Skin of body (tissue), 2 donors: Measurements from ENCODE around the gene ESPL1. TPM values are rescaled to one million over a fixed set of nuclear protein-coding genes. Genes with fewer than 3 reads are reported as not detected.

Experiments
- DNase-seq: peaks from one replicate; lab custom pipeline; 2025; lab: John Stamatoyannopoulos, UW
- total RNA-seq: library from RNA; depleted of rRNA; stranded (reverse); fragments of >200 nt; gene quantifications from one replicate; pipeline ENCODE4 v1.2.3, GENCODE V29; 2014

Gene ESPL1
- total RNA-seq, 1 donor from 2014 or later = 5.6 TPM

DNA sequence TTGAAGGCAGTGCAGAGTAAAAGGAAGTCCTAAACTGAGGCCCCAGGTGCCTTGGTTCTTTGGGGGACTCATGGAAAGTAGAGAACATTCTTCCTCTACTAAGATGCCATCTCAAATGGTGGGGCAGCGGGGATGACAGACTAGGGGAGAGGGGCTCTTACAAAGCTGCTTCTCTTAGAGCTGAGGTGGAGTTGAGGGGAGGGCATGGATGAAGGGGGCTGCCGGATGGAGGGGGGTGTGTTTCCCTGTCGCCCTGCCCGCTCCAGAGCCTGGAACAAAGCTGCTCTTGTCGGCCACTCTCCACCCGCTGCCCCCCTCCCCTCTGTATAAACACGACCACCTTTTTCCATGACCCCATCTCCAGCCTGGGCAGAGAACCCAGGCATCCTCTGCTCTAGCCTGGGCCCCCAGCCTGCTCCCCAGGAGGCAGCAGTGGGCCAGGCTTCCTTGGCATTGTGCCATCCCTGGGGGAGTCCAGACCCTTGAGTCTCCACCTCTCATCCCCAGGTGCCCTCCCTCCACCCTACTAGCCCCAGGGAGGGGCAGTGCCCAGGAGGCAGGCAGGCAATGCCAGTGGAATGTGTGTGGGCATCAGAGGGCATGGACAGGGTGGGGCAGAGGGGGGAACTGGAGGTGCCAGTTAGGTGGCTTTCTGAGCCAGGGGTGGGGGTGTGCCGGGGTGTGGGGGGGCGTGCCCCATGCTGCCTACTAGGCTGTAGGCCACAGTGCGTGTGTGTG, 37.8 kb upstream of the ESPL1 start:
- no peak for DNase-seq

DNA sequence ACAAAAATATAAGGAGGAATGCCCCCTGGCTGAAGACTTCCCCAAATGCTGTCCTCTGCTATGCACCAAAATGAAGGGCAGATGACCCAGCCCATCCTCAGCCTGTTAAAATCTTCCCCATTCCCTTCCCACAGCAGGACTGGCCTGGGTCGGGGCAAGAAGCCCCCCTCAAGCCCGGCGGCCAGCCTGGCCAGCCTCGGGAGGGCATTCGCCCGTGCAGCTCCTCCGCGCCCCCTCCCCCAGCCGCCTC, 36.5 kb upstream of the ESPL1 start:
- no peak for DNase-seq

DNA sequence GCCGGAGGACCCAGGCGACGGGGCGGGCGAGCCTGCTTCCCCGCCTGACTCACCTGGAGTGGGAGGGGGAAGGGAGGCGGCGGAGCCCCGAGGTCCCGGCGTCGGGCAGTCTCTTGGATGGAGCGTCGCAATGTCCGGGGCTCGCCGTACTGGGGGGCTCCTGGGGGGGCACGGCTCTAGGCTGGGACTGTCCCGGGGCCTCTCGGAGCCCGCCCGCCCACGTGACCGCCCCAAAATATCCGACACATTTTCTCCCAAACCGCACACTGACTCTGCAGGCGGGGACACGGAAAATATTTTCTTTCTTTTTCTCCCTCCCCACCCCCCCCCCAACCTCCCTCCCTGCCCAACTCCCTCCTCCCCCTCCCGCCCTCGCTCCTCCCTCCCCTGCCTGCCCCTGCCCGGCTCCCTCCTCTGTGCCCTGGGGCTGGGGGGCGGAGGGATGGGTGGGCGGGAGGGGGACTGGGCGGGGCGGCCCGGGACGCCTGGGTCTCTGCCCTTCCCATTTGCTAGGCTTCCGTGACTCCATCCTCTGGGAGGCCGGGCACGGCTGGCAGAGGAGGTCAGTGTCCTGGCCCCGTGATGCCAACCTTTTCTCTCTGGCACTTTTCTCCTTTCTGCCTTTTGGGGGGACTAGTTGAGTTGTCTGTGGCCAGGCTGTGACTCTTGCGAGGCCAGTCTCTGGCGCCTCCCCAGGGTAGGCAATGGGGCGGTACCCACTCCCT, 36.0 kb upstream of the ESPL1 start, which contains the start of gene RARG:
Gene RARG, minus strand, starts transcription at position 289 of the 725 bp plus-strand sequence. CDS start 4,664 bp downstream, outside the sequence.
- DNase-seq = peak; percentile 50

DNA sequence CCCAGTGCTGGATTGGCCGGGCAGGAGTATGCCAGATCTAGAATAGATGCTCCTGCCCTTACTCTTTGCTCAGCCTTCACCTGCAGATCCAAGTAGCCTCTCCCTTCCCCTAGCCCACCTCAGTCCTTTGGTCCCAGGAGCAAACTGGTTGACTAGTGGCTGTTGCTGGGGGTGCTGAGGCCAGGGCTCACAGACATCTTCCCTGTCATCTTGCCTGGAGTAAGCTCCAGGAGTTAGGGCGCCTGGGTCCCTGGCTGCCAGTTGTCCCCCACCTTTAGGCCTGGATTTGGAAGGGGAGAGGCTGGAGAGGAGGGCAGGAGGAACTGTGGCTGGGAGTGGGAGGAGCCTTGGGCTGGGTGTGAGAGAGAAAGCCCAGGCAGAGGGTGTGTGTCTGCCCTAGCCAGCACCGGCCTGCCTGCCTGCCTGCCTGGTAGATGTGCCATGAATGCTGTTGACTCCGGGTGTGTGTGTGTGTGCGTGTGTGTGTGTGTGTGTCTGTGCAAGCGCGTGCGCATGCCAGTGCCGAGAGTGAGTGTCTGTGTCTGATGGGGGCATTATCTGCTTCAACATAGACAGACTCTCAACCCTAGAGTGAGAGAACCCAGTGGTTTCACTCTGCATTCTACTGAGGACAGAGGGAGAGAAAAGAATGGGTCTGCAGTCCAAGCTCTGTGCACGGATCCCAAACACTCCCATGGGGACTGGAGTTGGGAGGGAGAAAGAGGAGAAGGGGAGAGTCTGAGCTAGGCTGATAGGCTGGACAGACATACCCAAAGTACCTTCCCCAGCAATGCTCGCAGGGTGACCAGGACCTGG, 35.2 kb upstream of the ESPL1 start:
- DNase-seq = no peak

DNA sequence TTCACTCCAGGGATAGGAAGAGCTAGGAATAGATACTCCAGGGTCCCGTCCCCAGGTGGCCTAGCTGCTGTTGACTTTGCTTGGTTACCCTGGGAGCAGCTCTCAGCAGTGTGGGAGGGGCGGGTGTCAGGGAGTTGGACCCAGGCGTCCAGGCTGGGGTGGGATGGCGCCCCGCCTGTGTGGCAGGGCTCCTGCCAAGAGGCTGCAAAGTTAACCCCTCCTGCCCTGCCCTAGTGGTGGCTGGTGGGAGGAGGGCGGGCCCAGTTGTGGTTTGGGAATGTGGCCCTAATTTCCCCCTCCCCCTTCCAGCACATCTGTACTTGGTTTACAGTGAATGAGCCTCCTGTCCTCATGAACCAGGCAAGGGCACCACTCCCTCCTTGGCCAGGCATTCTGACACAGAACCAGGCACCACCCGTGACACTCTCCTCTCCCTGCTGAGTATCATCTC, 34.4 kb upstream of the ESPL1 start:
- DNase-seq = peak; percentile 49

DNA sequence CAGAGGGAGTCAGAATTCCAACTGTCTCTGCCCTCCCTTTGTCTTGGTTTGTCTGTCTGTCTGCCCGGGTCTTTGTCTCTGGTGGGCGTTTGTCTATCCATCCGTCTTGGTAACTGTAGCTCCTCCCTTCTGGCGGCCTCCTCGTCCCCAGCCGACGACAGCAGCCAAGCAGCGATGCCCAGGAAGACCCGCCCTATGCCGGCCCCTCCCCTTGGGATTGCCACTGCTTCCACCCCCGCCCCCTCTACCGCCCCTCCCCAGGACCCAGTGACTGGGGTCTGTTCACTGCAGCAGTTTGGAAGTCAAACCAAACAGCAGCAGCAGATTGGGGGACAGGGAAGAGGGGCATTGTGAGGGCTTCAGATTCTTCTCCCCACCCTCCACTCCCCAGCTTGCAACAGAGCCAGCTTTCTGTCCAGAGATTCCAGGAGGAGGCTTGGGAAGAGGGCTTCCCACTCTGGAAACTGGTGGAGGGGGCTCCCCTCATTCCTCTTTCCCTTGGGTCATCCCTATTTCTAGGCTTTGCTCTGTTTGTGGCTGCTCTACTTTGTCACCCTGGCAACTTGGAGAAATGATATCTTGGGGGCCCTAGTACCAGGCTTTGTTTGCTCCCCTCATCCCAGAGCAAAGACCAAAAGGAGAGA, 33.7 kb upstream of the ESPL1 start:
- DNase-seq = peak; percentile 48

DNA sequence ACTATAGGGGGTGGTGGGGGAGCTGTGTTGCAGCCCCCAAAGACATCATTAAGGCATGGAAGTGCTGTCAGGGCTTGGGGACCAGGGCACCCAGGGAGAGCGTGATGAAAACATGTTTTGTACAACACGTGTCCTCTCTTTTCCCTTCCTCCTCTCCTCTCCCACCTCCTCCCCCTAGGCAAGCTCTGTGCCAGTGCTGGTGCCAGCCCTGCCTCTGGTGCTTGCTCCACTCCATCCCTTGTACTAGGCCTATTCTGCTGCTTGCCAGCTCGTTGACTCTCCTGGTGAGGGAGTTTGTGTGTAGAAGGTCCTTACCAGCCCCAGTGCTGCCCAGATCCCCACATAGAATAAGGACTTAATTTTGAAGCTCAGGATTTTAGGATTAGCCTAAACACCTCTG, 32.9 kb upstream of the ESPL1 start:
- DNase-seq = no peak

DNA sequence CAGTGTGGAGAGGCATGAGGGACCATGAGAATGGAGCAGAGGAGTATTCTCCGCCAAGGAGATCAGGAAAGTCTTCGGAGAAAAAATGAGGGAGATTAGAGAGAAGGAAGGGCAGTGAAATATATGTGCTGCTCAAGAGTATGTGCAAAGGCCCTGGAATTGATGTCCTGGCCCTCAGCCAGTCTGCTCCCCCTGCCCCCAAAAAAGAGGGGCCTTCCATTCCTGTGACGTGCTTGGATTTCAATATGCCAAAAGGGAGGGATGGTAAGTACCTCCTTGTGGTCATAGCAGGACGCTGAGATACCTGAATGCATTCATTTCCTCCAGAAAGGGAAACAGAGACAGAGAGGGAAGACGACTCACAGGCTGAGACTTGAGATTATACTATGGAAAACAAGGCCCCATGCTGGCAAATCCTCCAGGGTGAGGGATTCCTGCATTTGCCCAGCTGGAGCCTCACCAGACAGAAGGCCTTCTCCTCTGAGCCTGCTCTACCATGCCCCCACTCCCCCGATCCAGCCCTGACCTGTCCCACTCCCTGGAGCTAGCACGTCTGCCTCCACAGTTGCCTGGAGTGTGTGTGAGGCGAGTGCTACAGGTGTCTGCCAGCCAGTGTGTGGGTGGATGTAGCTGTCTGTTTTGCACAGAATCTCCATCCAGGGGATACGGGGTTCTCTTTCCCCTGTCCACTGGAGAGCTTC, 32.2 kb upstream of the ESPL1 start:
- no peak for DNase-seq

DNA sequence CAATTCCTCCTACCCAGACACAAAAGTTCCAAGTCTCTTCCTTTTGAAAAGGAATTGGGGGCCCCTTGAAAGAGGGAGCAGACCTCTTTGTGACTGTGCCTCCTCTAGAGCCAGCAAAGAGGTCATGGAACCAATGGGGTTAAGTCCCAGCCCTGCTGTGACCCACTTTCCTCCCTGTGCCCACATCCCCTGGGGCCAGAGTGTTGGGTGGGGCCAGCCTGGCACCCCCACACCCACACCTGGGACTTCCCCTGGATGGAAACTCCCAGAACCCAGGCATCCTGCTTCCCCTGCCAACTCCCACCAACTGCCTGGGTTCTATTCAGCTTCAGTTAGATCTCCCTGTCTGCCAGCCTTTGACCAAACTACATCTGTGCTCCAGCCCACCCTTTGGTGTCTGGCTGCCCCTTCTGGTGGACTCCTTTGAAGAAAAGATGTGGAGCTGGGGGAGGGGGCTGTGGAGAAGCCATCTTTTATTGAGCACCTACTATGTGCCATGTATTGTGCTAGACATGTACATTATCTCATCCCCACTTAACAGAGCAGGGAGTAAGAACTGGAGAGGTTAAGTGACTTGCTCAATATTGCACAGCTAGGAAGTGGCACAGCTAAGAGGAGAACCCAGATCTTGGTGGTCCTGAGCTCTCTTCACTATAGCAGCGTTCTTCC, 31.5 kb upstream of the ESPL1 start:
- no peak for DNase-seq

DNA sequence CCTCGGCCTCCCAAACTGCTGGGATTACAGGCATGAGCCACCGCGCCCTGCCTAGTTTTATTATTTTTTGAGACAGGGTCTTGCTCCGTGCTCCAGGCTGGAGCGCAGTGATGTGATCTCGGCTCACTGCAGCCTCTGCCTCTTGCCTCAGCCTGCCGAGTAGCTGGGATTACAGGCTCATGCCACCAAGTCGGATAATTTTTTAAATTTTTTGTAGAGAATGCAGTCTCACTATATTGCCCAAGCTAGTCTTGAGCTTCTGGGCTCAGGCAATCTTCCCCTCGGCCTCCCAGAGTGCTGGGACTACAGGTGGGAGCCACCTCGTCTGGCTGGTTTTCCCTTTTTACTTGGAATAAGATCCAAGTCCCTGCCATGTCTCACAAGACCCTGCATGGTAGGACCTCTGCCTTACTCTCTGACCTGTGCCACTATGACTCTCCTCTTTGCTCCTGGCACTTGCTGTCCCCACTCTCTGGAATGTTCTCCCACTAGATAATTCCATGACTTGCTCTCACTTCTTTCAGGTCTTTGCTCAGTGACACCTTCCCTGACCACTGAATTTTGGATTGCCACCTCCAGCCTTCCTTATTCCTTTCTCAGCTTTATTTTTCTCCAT, 28.3 kb upstream of the ESPL1 start:
- DNase-seq = no peak

DNA sequence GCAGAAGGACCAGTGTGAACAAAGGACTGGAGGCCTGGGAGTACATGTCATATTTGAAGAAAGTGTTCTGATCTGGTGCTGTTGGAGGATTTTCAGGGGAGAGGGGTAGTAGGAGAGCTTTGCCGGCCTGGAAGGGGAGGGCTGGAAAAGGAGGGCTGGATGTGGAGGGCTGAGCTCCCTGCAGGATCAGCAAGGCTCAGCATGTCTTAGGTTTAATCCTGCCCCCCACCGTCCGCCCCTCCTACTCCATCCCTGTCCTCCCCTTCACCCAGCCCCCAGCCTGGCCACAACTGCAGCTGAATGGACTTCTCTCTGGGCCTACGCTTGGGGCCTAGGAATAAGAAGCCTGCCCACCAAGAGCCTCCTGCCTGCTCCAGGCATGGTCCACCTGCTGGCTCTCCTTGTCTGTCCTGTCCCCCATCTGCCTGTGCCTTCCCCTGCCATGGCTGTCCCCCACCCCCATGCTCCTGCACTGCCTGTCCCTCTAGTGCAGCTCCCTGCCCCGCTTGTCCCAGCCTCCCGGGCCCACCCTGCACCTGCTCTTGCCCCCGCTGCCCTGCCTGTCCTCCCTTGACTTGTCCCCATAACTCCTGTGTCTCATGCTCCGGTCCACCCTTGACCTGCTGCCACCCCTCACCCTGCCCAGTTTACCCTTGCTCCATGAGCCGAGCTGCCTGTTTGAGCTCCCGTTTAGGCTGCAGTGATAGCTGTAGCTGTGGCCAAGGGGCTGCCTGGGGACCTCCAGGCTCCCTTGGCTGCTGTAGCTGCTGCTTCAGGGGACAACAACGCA, 26.3 kb upstream of the ESPL1 start:
- no peak for DNase-seq

DNA sequence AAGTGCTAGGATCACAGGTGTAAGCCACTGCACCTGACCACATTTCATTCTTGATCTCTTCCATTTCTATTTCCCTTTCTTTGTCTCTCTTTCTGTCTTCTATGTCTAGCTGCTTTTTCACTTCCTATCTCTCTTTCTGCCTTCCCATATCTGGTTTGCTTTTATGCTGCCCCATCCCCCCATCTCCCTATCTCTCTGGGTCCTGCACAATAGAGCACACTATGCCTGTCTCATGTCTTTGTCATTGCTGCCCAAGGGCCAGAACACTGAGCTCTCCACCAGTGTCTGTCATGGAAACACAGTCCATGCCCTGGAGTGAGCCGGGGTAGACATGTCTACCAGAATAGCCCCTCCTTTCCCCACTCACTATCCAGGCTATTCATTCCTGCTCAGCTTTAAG, 23.8 kb upstream of the ESPL1 start:
- DNase-seq = no peak

DNA sequence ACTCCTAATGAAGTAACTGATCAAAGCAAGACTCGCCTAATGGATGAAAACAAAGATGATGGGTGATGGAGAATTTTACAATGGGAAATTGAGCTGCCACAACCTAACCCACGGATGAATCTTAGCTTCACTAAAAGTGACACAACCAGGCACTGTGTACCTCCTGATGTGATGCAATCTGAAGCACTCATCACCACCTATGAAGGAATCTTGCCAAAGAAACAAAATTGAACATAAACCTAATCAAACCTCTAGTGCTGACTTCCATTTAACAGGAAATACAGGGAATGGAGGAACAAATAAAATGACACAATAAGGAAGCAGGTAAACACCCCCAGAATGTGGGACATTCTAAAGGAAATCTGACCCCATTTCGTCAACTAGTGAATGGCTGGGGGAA, 22.8 kb upstream of the ESPL1 start:
- DNase-seq = no peak

DNA sequence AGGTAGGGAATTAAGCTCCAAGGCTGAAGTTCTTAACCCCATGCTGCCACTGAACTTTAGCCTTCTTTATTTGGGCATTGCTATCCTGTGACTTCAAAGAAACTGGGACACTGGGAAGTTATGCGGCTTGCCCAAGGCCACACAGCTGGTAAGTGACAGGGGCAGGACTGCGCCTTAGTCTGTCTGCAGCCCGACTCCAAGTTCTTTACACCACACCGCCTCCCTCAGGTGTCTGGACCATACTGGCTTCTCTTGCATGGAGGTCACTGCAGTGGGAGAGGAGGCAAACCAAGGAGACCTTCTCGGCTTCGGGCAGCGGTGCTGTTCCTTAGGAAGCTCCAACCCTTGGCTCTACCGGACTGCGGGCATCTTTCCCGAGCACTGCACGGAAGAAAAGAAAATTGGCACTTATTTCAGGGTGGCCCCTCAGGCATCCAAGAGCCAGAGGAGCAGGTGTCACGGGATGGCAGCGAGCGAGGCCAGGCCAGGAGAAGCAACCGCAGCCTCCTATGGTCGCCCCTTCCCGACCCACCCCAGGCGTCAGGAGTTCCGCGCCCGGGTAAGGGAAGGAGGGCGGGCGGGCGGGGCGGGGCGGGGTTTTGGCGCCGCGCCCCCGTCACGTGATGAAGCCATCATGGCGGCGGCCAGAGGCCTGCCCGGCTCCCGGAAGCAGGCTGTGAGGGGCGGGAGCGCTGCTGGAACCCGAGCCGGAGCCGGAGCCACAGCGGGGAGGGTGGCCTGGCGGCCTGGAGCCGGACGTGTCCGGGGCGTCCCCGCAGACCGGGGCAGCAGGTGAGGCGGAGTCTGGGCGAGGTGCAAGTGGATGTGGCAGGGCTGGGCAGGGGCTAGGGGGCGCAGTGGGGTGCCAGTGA, 16.4 kb upstream of the ESPL1 start:
- DNase-seq = peak; percentile 46

DNA sequence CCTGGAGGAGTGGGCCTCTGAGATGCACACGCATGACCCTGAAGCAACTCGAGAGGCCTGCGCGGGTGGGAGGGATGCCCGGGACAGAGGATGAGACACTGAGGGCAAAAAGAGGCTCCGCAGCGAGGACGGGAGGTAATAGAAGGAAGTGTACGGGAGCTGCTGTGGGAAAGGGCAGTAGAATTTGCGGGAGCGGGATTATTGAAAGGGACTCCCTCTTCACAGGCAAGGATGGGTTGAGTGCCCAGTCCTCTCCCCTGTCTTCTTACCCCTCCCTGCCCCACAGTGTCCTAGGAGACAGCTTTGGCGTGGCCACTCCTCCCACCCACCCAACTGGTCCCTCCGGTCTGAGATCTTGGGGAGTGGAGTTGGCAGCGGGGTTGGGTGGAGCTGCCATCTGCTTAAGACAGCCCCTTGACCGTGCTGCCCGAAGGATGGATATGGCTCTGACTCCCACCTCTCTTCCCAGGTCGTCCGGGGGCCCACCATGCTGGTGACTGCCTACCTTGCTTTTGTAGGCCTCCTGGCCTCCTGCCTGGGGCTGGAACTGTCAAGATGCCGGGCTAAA, 15.7 kb upstream of the ESPL1 start:
- DNase-seq = no peak

DNA sequence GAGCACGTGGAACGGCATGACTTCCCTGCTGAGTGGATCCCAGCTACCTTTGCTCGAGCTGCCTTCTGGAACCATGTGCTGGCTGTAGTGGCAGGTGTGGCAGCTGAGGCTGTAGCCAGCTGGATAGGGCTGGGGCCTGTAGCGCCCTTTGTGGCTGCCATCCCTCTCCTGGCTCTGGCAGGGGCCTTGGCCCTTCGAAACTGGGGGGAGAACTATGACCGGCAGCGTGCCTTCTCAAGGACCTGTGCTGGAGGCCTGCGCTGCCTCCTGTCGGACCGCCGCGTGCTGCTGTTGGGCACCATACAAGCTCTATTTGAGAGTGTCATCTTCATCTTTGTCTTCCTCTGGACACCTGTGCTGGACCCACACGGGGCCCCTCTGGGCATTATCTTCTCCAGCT, 14.8 kb upstream of the ESPL1 start:
- no peak for DNase-seq

DNA sequence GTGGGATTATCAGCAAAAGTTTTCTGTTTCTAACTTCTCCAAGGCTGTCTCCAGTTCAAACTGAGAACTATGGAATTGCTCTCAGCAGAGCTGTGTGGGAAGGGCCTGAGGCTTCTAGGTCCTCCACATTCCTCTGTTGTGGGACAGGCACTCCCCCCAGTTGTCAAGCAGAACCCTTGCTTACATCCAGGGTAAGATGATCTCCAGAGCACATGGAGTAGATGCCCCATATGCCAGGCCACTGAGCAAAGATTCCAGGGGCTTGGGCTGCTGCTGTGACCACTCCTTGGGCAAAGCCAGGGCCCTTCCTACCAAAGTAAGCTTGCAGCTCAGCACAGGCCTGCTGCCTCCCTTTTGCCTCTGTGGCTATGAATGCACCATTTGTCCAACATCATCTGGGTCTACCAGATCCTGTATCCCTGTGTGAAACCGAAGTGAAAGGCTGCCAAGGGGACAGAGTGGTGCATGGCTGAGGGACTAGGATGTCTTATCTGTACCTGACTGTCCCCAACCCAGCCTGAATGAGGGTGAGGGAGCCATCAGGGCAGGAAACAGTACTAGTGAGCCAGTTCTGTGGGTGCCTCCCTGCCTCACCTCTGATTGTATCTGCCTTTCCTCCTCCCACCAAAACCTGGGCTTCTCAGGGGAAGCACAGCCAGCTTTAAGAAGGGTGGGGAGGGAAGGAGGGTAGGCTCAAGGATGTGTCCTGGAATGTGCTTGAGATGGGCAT, 13.1 kb upstream of the ESPL1 start:
- DNase-seq = no peak
